Skeletal muscle satellite cell (primary cell): ENCODE results near the gene INTS1.

Experiments
- H3K27me3 ChIP-seq: 2 replicates; pipeline ENCODE4 v1.7.0; 2013; ENCODE audit warnings: low read length; ENCODE audit not compliant: control insufficient read depth, insufficient read depth
- H3K36me3 ChIP-seq: 2 replicates; pipeline ENCODE4 v1.7.0; 2013; ENCODE audit warnings: mild to moderate bottlenecking, control low read depth, low read length; ENCODE audit not compliant: insufficient read depth
- H3K4me1 ChIP-seq: 2 replicates; pipeline ENCODE4 v1.7.0; 2013; ENCODE audit warnings: low read length; ENCODE audit not compliant: control insufficient read depth, insufficient read depth
- H3K4me2 ChIP-seq: 2 replicates; pipeline ENCODE4 v1.7.0; 2013; ENCODE audit warnings: mild to moderate bottlenecking, low read length
- H3K4me3 ChIP-seq: 2 replicates; pipeline ENCODE4 v1.7.0; 2013; ENCODE audit warnings: low read length
- H3K9ac ChIP-seq: 2 replicates; pipeline ENCODE4 v1.7.0; 2013; ENCODE audit warnings: mild to moderate bottlenecking, low read depth, low read length, moderate library complexity
- H3K9me3 ChIP-seq: replicated peaks from 2 replicates; pipeline ENCODE4 v1.7.0; 2013; ENCODE audit warnings: mild to moderate bottlenecking, control low read depth, low read length

INTS1 gene

DNA sequence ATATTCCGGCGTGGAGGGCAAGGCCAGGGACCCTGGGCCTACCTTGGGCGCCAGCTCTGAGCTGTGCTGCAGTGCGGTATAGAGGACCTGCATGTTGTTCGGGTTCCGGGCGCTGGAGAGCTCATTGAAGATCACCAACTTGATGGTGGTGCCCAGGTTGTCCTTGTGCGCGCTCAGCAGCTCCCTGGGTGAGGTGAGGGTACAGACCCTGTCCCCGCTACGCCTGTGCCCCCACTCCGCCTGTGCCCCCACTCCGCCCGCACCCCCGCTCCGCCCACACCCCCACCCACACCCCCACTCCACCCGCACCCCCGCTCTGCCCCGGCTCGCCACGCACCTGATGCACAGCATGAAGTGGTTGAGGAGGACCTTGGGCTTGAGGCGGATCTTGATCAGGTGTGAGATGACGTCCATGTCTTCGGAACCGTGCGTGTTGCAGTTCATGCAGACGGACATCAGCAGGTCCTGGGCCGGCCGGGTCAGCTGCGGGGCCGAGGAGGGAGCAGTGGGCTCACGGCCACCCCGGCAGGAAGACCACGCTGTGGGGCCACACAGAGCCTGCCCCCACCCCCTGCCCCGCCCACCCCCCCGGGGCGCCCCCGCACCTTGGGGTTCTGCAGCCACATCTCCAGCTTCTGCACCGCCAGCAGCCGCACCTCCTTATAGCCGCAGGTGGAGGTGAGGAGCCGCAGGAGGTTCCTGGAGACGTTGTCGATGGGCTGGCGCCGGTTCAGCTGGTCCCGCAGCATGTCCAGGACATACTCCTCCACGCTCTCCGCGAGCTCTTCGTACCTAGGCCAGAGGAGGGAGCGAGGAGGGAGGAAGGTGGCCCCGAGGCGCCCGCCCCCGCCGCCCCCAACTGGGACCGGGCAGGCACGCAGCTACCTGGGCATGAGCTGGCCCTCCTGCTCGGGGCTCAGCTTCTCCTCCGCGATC, 5.6 kb downstream of the INTS1 start:
- no peak overlapping the region for H3K9ac ChIP-seq
- peaks cover 44% of the 10 kb centered on the region for H3K36me3 ChIP-seq
- H3K4me1 ChIP-seq = peaks cover 6% of the 10 kb centered on the region
- no peaks in the 10 kb centered on the region for H3K9me3 ChIP-seq
- H3K27me3 ChIP-seq = no peaks in the 10 kb centered on the region
- no peak overlapping the region for H3K4me2 ChIP-seq
- no peak overlapping the region for H3K4me3 ChIP-seq

- no peak overlapping the region for H3K9ac ChIP-seq
- peaks cover 45% of the 10 kb centered on the region for H3K36me3 ChIP-seq
These were observed 6.8 kb downstream of the INTS1 start for GRCh38 chr7:1497293-1497927.

GRCh38 chr7:1496531-1497292, 7.5 kb downstream of the INTS1 start:
- H3K36me3 ChIP-seq = peaks cover 45% of the 10 kb centered on the region

More at GRCh38 chr7:1497293-1497927, 6.8 kb downstream of the INTS1 start:
- no peaks in the 10 kb centered on the region for H3K27me3 ChIP-seq
- H3K4me2 ChIP-seq = no peak overlapping the region
- no peaks in the 10 kb centered on the region for H3K4me1 ChIP-seq
- no peaks in the 10 kb centered on the region for H3K9me3 ChIP-seq
- H3K4me3 ChIP-seq = no peak overlapping the region

DNA sequence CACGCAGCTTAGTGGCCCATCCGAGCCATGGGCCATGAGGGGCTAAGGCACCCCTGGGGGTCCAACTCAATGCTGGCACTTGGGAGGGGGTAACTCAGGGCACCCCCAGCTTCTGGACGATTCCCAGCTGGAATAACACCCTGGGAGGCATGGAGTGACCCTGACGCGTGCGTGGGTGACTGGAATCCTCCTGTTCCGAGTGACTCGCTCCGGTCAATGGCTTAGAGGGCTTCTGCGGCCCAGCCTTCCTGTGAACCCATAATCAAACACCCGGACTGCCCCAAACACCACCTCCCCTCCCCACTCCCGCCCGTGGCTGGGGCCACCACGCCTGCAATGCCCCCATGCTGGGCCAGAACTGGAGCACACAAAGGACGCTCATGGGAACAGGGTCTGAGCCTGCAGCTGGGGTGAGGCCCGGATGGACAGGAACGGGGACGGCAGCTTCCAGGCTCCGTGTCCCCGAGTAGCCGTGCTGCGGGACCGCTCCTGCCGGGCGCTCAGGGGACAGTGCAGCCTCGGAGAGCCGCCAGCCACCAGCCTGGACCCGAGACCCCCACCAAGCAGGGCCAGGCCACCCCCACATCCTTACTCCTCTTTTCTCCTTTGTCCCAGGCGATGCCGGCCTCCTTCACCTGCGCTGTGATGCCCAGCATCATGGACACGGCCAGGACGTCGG, 8.5 kb downstream of the INTS1 start:
- Histone ChIP-seq H3K4me1 (no peaks in the 10 kb centered on the region), H3K36me3 (peaks cover 47% of the 10 kb centered on the region), H3K4me3 (no peak overlapping the region)

More at GRCh38 chr7:1496531-1497292, 7.5 kb downstream of the INTS1 start:
- Histone ChIP-seq H3K9ac (no peak overlapping the region), H3K4me3 (no peak overlapping the region), H3K4me2 (no peak overlapping the region), H3K4me1 (no peaks in the 10 kb centered on the region), H3K27me3 (no peaks in the 10 kb centered on the region), H3K9me3 (no peaks in the 10 kb centered on the region)

GRCh38 chr7:1494866-1495563, 9.2 kb downstream of the INTS1 start:
- no peaks in the 10 kb centered on the region for H3K27me3 ChIP-seq
- no peak overlapping the region for H3K4me2 ChIP-seq
- H3K9ac ChIP-seq = no peak overlapping the region
- no peaks in the 10 kb centered on the region for H3K9me3 ChIP-seq
- no peak overlapping the region for H3K4me3 ChIP-seq
- peaks cover 43% of the 10 kb centered on the region for H3K36me3 ChIP-seq
- no peaks in the 10 kb centered on the region for H3K4me1 ChIP-seq

More for the DNA sequence above, 8.5 kb downstream of the INTS1 start:
- H3K9me3 ChIP-seq = no peaks in the 10 kb centered on the region
- H3K27me3 ChIP-seq = no peaks in the 10 kb centered on the region
- H3K9ac ChIP-seq = no peak overlapping the region
- H3K4me2 ChIP-seq = no peak overlapping the region

GRCh38 chr7:1494447-1494846, 9.7 kb downstream of the INTS1 start:
- H3K36me3 ChIP-seq = peaks cover 43% of the 10 kb centered on the region
- H3K4me2 ChIP-seq = no peak overlapping the region
- no peaks in the 10 kb centered on the region for H3K9me3 ChIP-seq
- H3K9ac ChIP-seq = no peak overlapping the region
- H3K27me3 ChIP-seq = no peaks in the 10 kb centered on the region
- H3K4me1 ChIP-seq = no peaks in the 10 kb centered on the region
- no peak overlapping the region for H3K4me3 ChIP-seq

- H3K4me1 ChIP-seq = no peaks in the 10 kb centered on the region
- H3K9me3 ChIP-seq = no peaks in the 10 kb centered on the region
- peaks cover 51% of the 10 kb centered on the region for H3K36me3 ChIP-seq
- H3K4me3 ChIP-seq = no peak overlapping the region
- no peak overlapping the region for H3K9ac ChIP-seq
- H3K4me2 ChIP-seq = no peak overlapping the region
- H3K27me3 ChIP-seq = no peaks in the 10 kb centered on the region
These were observed 10.6 kb downstream of the INTS1 start for GRCh38 chr7:1493571-1493970.

DNA sequence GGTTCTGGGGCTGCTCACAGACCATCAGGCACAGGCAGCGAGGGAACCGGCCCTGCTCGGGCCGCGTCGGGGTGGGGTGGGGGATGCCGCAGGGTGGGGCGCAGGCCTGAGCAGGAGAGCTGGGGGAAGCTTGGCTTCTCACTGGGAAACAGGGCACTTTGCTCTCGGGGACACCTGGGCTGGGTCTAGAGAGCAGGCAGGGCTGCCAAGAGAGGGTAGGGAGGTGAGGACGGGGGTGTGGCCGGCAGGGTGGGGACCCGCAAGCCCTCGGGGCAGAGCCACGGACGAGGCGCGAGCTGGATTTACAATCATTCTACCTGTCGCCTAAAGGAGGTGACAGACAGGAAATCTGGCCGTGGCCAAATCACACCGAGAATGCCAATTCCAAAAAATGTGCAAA, 11.1 kb downstream of the INTS1 start:
- Histone ChIP-seq H3K27me3 (no peaks in the 10 kb centered on the region), H3K4me2 (no peak overlapping the region), H3K9ac (no peak overlapping the region), H3K9me3 (no peaks in the 10 kb centered on the region), H3K4me1 (no peaks in the 10 kb centered on the region), H3K4me3 (no peak overlapping the region), H3K36me3 (peaks cover 55% of the 10 kb centered on the region)

- no peak overlapping the region for H3K4me2 ChIP-seq
- no peaks in the 10 kb centered on the region for H3K9me3 ChIP-seq
- H3K27me3 ChIP-seq = no peaks in the 10 kb centered on the region
- no peak overlapping the region for H3K4me3 ChIP-seq
- H3K9ac ChIP-seq = no peak overlapping the region
- peaks cover 60% of the 10 kb centered on the region for H3K36me3 ChIP-seq
- no peaks in the 10 kb centered on the region for H3K4me1 ChIP-seq
These were observed 11.5 kb downstream of the INTS1 start for GRCh38 chr7:1492640-1493039.

GRCh38 chr7:1492221-1492620, 12.0 kb downstream of the INTS1 start:
- peaks cover 61% of the 10 kb centered on the region for H3K36me3 ChIP-seq
- no peak overlapping the region for H3K4me2 ChIP-seq
- H3K9me3 ChIP-seq = no peaks in the 10 kb centered on the region
- no peak overlapping the region for H3K9ac ChIP-seq
- no peaks in the 10 kb centered on the region for H3K4me1 ChIP-seq
- no peaks in the 10 kb centered on the region for H3K27me3 ChIP-seq
- H3K4me3 ChIP-seq = no peak overlapping the region
